ENCODE results near the gene BCAP31.

DNA sequence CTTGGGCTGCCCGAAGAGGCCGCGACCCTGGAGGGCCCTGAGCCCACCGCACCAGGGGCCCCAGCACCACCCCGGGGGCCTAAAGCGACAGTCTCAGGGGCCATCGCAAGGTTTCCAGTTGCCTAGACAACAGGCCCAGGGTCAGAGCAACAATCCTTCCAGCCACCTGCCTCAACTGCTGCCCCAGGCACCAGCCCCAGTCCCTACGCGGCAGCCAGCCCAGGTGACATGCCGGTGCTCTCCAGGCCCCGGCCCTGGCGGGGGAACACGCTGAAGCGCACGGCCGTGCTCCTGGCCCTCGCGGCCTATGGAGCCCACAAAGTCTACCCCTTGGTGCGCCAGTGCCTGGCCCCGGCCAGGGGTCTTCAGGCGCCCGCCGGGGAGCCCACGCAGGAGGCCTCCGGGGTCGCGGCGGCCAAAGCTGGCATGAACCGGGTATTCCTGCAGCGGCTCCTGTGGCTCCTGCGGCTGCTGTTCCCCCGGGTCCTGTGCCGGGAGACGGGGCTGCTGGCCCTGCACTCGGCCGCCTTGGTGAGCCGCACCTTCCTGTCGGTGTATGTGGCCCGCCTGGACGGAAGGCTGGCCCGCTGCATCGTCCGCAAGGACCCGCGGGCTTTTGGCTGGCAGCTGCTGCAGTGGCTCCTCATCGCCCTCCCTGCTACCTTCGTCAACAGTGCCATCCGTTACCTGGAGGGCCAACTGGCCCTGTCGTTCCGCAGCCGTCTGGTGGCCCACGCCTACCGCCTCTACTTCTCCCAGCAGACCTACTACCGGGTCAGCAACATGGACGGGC is 1.0 kb upstream of the BCAP31 start:
- TF ChIP-seq, protein P1, sequence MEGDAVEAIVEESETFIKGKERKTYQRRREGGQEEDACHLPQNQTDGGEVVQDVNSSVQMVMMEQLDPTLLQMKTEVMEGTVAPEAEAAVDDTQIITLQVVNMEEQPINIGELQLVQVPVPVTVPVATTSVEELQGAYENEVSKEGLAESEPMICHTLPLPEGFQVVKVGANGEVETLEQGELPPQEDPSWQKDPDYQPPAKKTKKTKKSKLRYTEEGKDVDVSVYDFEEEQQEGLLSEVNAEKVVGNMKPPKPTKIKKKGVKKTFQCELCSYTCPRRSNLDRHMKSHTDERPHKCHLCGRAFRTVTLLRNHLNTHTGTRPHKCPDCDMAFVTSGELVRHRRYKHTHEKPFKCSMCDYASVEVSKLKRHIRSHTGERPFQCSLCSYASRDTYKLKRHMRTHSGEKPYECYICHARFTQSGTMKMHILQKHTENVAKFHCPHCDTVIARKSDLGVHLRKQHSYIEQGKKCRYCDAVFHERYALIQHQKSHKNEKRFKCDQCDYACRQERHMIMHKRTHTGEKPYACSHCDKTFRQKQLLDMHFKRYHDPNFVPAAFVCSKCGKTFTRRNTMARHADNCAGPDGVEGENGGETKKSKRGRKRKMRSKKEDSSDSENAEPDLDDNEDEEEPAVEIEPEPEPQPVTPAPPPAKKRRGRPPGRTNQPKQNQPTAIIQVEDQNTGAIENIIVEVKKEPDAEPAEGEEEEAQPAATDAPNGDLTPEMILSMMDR (IDR thresholded peaks at IDR 0.05): no peak
- no peak for TF ChIP-seq EP300 (IDR thresholded peaks at IDR 0.05)

All from sigmoid colon (tissue), 4 donors.